Ascending aorta (tissue), 2 donors: Measurements from ENCODE around the gene SENP1. TPM values are rescaled to one million over a fixed set of nuclear protein-coding genes. Genes with fewer than 3 reads are reported as not detected.

Experiments used
- DNase-seq, 2 donors: peaks; one replicate each; pipeline ENCODE4 v3.0.0-alpha.2; 2019; ENCODE audit warnings: low spot score in 2 of 2
- H3K27ac ChIP-seq, 2 donors: fragments of 200-600 bp; sonication (generic); one replicate each; pipeline ENCODE4 v1.5.1; 2016 to 2017; ENCODE audit warnings: mild to moderate bottlenecking in 1 of 2
- H3K27me3 ChIP-seq: fragments of 200-600 bp; sonication (generic); one replicate; pipeline ENCODE4 v1.5.1; 2017
- H3K36me3 ChIP-seq, 2 donors: fragments of 200-600 bp; sonication (generic); one replicate each; pipeline ENCODE4 v1.5.1; 2016
- H3K4me1 ChIP-seq, 2 donors: fragments of 200-600 bp; sonication (generic); one replicate each; pipeline ENCODE4 v1.5.1; 2016 to 2017; ENCODE audit warnings: mild to moderate bottlenecking in 1 of 2
- H3K4me3 ChIP-seq, 2 donors: fragments of 200-600 bp; sonication (generic); one replicate each; pipeline ENCODE4 v1.5.1; 2016 to 2017; ENCODE audit warnings: mild to moderate bottlenecking in 1 of 2
- H3K9me3 ChIP-seq, 2 donors: fragments of 200-600 bp; sonication (generic); one replicate each; pipeline ENCODE4 v1.5.1; 2016
- intact Hi-C: fragments of 100-400 bp; cut with DNase I; formaldehyde crosslinking; loops from one replicate; pipeline ENCODE4 v1.15.1; 2023
- total RNA-seq: library from RNA; depleted of rRNA; stranded (reverse); fragments of >200 nt; gene quantifications from one replicate; pipeline ENCODE4 v1.1.0, GENCODE V29; 2016
- TF ChIP-seq, protein P1 (sequence below), 3 experiments: fragments of 200-600 bp in 2 of 3; fragments of 450-650 bp in 1 of 3; sonication (generic) in 2 of 3; IDR thresholded peaks; one replicate each; pipeline ENCODE4 v1.5.1; 2016 to 2019; ENCODE audit warnings: antibody characterized with exemption in 3 of 3, mild to moderate bottlenecking in 1 of 3, moderate library complexity in 1 of 3

The SENP1 gene
- total RNA-seq, 1 donor from 2014 or later = 11.3 TPM

DNA sequence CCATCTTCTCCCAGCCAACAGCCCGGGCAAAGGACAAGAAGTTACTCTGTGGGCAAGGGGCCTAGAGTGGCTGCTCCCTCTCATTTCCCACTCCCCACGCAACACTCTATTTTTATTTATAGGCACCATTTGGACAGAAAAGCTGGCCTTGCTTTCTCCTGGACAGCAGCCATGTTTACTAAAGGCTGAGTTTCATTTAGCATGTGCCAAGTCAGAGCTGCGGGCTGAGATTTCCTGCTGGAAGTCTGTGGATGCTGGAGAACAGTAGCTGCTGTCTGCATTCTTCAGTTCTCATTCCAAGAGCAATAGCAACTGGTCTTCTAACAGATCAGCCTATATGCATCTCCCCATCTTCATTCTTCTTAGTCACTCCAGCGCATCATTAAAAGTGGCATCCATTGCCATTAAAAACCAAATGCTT, 109.9 kb downstream of the SENP1 start:
- no peak for DNase-seq
- H3K27me3 ChIP-seq = no peaks in the 10 kb centered on the region
- TF ChIP-seq, protein P1, sequence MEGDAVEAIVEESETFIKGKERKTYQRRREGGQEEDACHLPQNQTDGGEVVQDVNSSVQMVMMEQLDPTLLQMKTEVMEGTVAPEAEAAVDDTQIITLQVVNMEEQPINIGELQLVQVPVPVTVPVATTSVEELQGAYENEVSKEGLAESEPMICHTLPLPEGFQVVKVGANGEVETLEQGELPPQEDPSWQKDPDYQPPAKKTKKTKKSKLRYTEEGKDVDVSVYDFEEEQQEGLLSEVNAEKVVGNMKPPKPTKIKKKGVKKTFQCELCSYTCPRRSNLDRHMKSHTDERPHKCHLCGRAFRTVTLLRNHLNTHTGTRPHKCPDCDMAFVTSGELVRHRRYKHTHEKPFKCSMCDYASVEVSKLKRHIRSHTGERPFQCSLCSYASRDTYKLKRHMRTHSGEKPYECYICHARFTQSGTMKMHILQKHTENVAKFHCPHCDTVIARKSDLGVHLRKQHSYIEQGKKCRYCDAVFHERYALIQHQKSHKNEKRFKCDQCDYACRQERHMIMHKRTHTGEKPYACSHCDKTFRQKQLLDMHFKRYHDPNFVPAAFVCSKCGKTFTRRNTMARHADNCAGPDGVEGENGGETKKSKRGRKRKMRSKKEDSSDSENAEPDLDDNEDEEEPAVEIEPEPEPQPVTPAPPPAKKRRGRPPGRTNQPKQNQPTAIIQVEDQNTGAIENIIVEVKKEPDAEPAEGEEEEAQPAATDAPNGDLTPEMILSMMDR (IDR thresholded peaks at IDR 0.05) = no peak
- H3K27ac ChIP-seq = no peak overlapping the region
- H3K4me3 ChIP-seq = no peak overlapping the region
- intact Hi-C loops = no loop called here
- H3K9me3 ChIP-seq = no peaks in the 10 kb centered on the region
- no peaks in the 10 kb centered on the region for H3K4me1 ChIP-seq
- no peaks in the 10 kb centered on the region for H3K36me3 ChIP-seq

DNA sequence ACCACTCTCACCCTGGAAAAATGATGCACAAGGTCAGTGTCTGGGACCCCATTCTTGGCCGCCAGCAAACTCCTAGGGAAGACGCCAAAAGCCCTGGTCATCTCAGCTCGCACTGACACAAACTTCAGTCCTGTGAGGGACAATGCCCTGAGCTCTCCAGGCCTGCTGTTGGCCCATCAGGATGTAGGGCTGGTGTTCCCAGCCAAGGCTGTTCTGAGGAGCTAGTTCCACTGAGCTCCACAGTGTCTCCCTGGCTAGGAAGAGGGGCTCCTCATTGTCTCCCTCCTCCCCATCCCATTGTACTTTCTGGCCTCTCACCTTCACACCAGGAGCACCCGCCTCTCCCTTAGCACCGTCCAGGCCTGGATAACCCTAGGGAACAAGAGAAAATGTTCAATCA, 112.4 kb downstream of the SENP1 start:
- intact Hi-C loops = no loop called here
- H3K4me1 ChIP-seq = no peaks in the 10 kb centered on the region
- no peaks in the 10 kb centered on the region for H3K27me3 ChIP-seq
- no peak for DNase-seq
- no peak overlapping the region for H3K27ac ChIP-seq
- TF ChIP-seq, protein P1 (IDR thresholded peaks at IDR 0.05) = no peak
- H3K4me3 ChIP-seq = no peak overlapping the region
- H3K9me3 ChIP-seq = no peaks in the 10 kb centered on the region
- no peaks in the 10 kb centered on the region for H3K36me3 ChIP-seq

Other genes with a start within 250 kb of the SENP1 start
- gene VDR, start 201.1 kb downstream of the SENP1 start, total RNA-seq = 13.1 TPM
- 120 TPM for gene TMEM106C, start 142.5 kb downstream of the SENP1 start, total RNA-seq
- gene COL2A1, start 101.6 kb downstream of the SENP1 start, total RNA-seq = not detected
- gene PFKM, start 13.3 kb upstream of the SENP1 start, total RNA-seq = 19.6 TPM
- gene ASB8, start 51.4 kb upstream of the SENP1 start, total RNA-seq = 23.7 TPM
- 1.6 TPM for gene CCDC184, start 77.6 kb upstream of the SENP1 start, total RNA-seq
- not detected for gene OR10AD1, start 97.2 kb upstream of the SENP1 start, total RNA-seq
- gene ZNF641, start 244.8 kb upstream of the SENP1 start, total RNA-seq = 10.9 TPM